ENCODE data around the gene NDUFC2. TPM values are rescaled to one million over a fixed set of nuclear protein-coding genes. Genes with fewer than 3 reads are reported as not detected.

Gene NDUFC2
- total RNA-seq, 1 donor from 2014 or later = 175 TPM

GRCh38 chr11:78110351-78110750 is 30.7 kb upstream of the NDUFC2 start:
- Mint-ChIP-seq H3K27ac (ENCODE audit: unreplicated experiment) (no peak overlapping the region), H3K9me3 (ENCODE audit: low read depth) (no peaks in the 10 kb centered on the region), H3K4me1 (ENCODE audit: low read depth) (no peaks in the 10 kb centered on the region), H3K27me3 (ENCODE audit: low read depth) (no peaks in the 10 kb centered on the region), H3K4me3 (ENCODE audit: unreplicated experiment) (no peak overlapping the region), H3K36me3 (ENCODE audit: low read depth) (peaks cover 15% of the 10 kb centered on the region)
- TF ChIP-seq CTCF (IDR thresholded peaks at IDR 0.05) = no peak
- DNase-seq (ENCODE audit: low spot score) = no peak

GRCh38 chr11:78109081-78110015 is 29.7 kb upstream of the NDUFC2 start:
- Mint-ChIP-seq H3K4me3 (ENCODE audit: unreplicated experiment) (no peak overlapping the region), H3K9me3 (ENCODE audit: low read depth) (no peaks in the 10 kb centered on the region), H3K36me3 (ENCODE audit: low read depth) (peaks cover 15% of the 10 kb centered on the region), H3K27me3 (ENCODE audit: low read depth) (no peaks in the 10 kb centered on the region), H3K27ac (ENCODE audit: unreplicated experiment) (no peak overlapping the region), H3K4me1 (ENCODE audit: low read depth) (peaks cover 7% of the 10 kb centered on the region)
- TF ChIP-seq CTCF (IDR thresholded peaks at IDR 0.05) = no peak
- DNase-seq (ENCODE audit: low spot score) = no peak

- TF ChIP-seq CTCF (IDR thresholded peaks at IDR 0.05) = no peak
- Mint-ChIP-seq H3K27ac (ENCODE audit: unreplicated experiment) (peak overlapping the region; percentile 23), H3K9me3 (ENCODE audit: low read depth) (no peaks in the 10 kb centered on the region), H3K4me1 (ENCODE audit: low read depth) (peaks cover 17% of the 10 kb centered on the region), H3K4me3 (ENCODE audit: unreplicated experiment) (no peak overlapping the region), H3K27me3 (ENCODE audit: low read depth) (no peaks in the 10 kb centered on the region), H3K36me3 (ENCODE audit: low read depth) (peaks cover 6% of the 10 kb centered on the region)
- DNase-seq (ENCODE audit: low spot score) = no peak
Measured at GRCh38 chr11:78100676-78101472, 21.2 kb upstream of the NDUFC2 start.

GRCh38 chr11:78100261-78100660 is 20.6 kb upstream of the NDUFC2 start:
- TF ChIP-seq CTCF (IDR thresholded peaks at IDR 0.05) = no peak
- Mint-ChIP-seq H3K27ac (ENCODE audit: unreplicated experiment) (no peak overlapping the region), H3K9me3 (ENCODE audit: low read depth) (no peaks in the 10 kb centered on the region), H3K4me3 (ENCODE audit: unreplicated experiment) (no peak overlapping the region), H3K27me3 (ENCODE audit: low read depth) (no peaks in the 10 kb centered on the region), H3K36me3 (ENCODE audit: low read depth) (peaks cover 6% of the 10 kb centered on the region), H3K4me1 (ENCODE audit: low read depth) (peaks cover 17% of the 10 kb centered on the region)
- no peak for DNase-seq (ENCODE audit: low spot score)

GRCh38 chr11:78099666-78100065 is 20.0 kb upstream of the NDUFC2 start:
- Mint-ChIP-seq H3K4me3 (ENCODE audit: unreplicated experiment) (no peak overlapping the region), H3K36me3 (ENCODE audit: low read depth) (peaks cover 6% of the 10 kb centered on the region), H3K9me3 (ENCODE audit: low read depth) (no peaks in the 10 kb centered on the region), H3K27me3 (ENCODE audit: low read depth) (no peaks in the 10 kb centered on the region), H3K27ac (ENCODE audit: unreplicated experiment) (no peak overlapping the region), H3K4me1 (ENCODE audit: low read depth) (peaks cover 14% of the 10 kb centered on the region)
- DNase-seq (ENCODE audit: low spot score) = no peak
- TF ChIP-seq CTCF (IDR thresholded peaks at IDR 0.05) = no peak

Data from chondrocyte (in vitro differentiated cells).